Measurements from ENCODE around the gene FRAS1.

FRAS1 gene

GRCh38 chr4:78137532-78137931 lies 80.4 kb downstream of the FRAS1 start:
- no peaks in the 10 kb centered on the region for H3K27me3 ChIP-seq
- no peaks in the 10 kb centered on the region for H3K4me1 ChIP-seq (ENCODE audit: control insufficient read depth in 1 of 2, insufficient read depth in 1 of 2, low read depth in 1 of 2, low read length in 1 of 2)
- TF ChIP-seq, protein P1, sequence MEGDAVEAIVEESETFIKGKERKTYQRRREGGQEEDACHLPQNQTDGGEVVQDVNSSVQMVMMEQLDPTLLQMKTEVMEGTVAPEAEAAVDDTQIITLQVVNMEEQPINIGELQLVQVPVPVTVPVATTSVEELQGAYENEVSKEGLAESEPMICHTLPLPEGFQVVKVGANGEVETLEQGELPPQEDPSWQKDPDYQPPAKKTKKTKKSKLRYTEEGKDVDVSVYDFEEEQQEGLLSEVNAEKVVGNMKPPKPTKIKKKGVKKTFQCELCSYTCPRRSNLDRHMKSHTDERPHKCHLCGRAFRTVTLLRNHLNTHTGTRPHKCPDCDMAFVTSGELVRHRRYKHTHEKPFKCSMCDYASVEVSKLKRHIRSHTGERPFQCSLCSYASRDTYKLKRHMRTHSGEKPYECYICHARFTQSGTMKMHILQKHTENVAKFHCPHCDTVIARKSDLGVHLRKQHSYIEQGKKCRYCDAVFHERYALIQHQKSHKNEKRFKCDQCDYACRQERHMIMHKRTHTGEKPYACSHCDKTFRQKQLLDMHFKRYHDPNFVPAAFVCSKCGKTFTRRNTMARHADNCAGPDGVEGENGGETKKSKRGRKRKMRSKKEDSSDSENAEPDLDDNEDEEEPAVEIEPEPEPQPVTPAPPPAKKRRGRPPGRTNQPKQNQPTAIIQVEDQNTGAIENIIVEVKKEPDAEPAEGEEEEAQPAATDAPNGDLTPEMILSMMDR (IDR thresholded peaks at IDR 0.05) = no peak
- no peak overlapping the region for H3K27ac ChIP-seq
- H3K4me3 ChIP-seq (ENCODE audit: low read depth in 1 of 2, low read length in 1 of 2) = no peak overlapping the region
- no peaks in the 10 kb centered on the region for H3K9me3 ChIP-seq
- no peaks in the 10 kb centered on the region for H3K36me3 ChIP-seq

DNA sequence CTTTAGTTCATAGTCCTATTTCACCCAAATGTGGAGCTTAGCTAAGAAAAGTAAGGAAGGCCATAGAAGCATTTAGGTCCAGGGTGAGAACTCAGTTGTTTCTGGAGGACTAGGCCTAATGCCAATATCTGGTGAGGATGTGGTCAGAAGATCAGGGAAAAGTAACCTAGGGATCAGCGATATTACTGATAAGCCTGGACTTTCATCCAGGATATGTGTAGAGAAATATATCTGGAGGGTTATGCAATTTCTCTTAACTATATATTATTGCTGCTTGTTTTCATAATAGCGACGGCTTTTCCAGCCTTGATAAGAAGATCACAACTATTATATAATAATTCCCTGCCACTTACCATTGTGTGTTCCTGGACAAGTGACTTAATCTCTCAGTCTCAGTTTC lies 81.1 kb downstream of the FRAS1 start:
- Histone ChIP-seq H3K4me1 (ENCODE audit: control insufficient read depth in 1 of 2, insufficient read depth in 1 of 2, low read depth in 1 of 2, low read length in 1 of 2) (no peaks in the 10 kb centered on the region), H3K9me3 (no peaks in the 10 kb centered on the region), H3K4me3 (ENCODE audit: low read depth in 1 of 2, low read length in 1 of 2) (no peak overlapping the region), H3K36me3 (no peaks in the 10 kb centered on the region), H3K27ac (no peak overlapping the region), H3K27me3 (no peaks in the 10 kb centered on the region)
- TF ChIP-seq, protein P1 (IDR thresholded peaks at IDR 0.05) = no peak

DNA sequence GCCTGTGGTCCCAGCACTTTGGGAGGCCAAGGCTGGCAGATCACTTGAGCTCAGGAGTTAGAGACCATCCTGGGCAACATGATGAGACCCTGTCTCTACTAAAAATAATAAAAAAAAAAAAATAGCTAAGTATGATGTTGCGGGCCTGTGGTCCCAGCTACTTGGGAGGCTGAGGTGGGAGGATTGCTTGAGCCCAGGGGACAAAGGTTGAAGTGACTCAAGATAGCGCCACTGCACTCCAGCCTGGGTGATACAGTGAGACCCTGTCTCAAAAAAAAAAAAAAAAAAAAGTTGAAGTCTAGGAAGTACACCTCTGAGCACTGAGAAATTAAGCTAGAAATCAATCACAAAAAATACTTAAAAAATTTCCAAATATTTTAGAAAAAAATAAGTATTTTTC lies 86.5 kb downstream of the FRAS1 start:
- Histone ChIP-seq H3K27me3 (no peaks in the 10 kb centered on the region), H3K36me3 (no peaks in the 10 kb centered on the region), H3K4me3 (ENCODE audit: low read depth in 1 of 2, low read length in 1 of 2) (no peak overlapping the region), H3K27ac (no peak overlapping the region), H3K4me1 (ENCODE audit: control insufficient read depth in 1 of 2, insufficient read depth in 1 of 2, low read depth in 1 of 2, low read length in 1 of 2) (no peaks in the 10 kb centered on the region), H3K9me3 (no peaks in the 10 kb centered on the region)
- TF ChIP-seq, protein P1 (IDR thresholded peaks at IDR 0.05) = no peak

DNA sequence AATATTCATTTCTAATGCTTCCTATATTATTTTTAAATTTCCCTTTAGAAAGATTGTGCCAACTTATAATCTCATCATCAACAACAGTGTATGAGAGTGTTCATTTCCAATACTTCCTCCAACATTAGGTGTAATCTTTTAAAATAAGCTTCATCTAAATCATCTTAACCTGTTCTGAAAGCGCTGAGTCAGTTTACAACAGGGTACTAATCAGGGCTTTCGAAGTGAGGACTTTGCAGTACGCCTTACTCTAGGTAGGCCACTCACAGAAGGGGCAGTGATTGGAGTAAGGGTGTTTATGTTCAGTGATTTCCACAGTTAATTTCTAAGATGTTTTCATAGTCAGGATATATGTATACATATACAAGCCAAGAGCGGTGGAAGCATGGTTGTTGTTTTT lies 87.9 kb downstream of the FRAS1 start:
- H3K4me3 ChIP-seq (ENCODE audit: low read depth in 1 of 2, low read length in 1 of 2) = no peak overlapping the region
- H3K27ac ChIP-seq = no peak overlapping the region
- H3K27me3 ChIP-seq = no peaks in the 10 kb centered on the region
- TF ChIP-seq, protein P1 (IDR thresholded peaks at IDR 0.05) = no peak
- H3K9me3 ChIP-seq = no peaks in the 10 kb centered on the region
- no peaks in the 10 kb centered on the region for H3K4me1 ChIP-seq (ENCODE audit: control insufficient read depth in 1 of 2, insufficient read depth in 1 of 2, low read depth in 1 of 2, low read length in 1 of 2)
- no peaks in the 10 kb centered on the region for H3K36me3 ChIP-seq

GRCh38 chr4:78145622-78146021 lies 88.5 kb downstream of the FRAS1 start:
- H3K4me1 ChIP-seq (ENCODE audit: control insufficient read depth in 1 of 2, insufficient read depth in 1 of 2, low read depth in 1 of 2, low read length in 1 of 2) = no peaks in the 10 kb centered on the region
- no peak overlapping the region for H3K4me3 ChIP-seq (ENCODE audit: low read depth in 1 of 2, low read length in 1 of 2)
- no peaks in the 10 kb centered on the region for H3K9me3 ChIP-seq
- no peaks in the 10 kb centered on the region for H3K27me3 ChIP-seq
- no peaks in the 10 kb centered on the region for H3K36me3 ChIP-seq
- TF ChIP-seq, protein P1 (IDR thresholded peaks at IDR 0.05) = no peak
- H3K27ac ChIP-seq = no peak overlapping the region
